Ishikawa (cell line): ENCODE measurements around the gene PURB.

Source experiments
- CEBPB ChIP-seq: IDR thresholded peaks from 2 replicates; pipeline ENCODE4 v1.6.1; 2012
- CREB1 ChIP-seq: IDR thresholded peaks from 2 replicates; pipeline ENCODE4 v1.6.1; 2012; ENCODE audit warnings: low read depth
- EGR1 ChIP-seq: IDR thresholded peaks from 2 replicates; pipeline ENCODE4 v1.6.1; 2012
- EP300 ChIP-seq: IDR thresholded peaks from 2 replicates; pipeline ENCODE4 v1.6.1; 2012; ENCODE audit warnings: borderline replicate concordance
- FOXM1 ChIP-seq: IDR thresholded peaks from 2 replicates; pipeline ENCODE4 v1.6.1; 2012; ENCODE audit warnings: low read depth, borderline replicate concordance
- NFIC ChIP-seq: IDR thresholded peaks from 2 replicates; pipeline ENCODE4 v1.6.1; 2012
- RAD21 ChIP-seq: IDR thresholded peaks from 2 replicates; pipeline ENCODE4 v1.6.1; 2012; ENCODE audit warnings: low read depth
- TAF1 ChIP-seq: IDR thresholded peaks from 2 replicates; pipeline ENCODE4 v1.6.1; 2012; ENCODE audit warnings: low read depth, mild to moderate bottlenecking
- TCF12 ChIP-seq: IDR thresholded peaks from 2 replicates; pipeline ENCODE4 v1.6.1; 2012; ENCODE audit warnings: low read depth
- TEAD4 ChIP-seq: IDR thresholded peaks from 2 replicates; pipeline ENCODE4 v1.6.1; 2012
- YY1 ChIP-seq: IDR thresholded peaks from 2 replicates; pipeline ENCODE4 v1.6.1; 2012; ENCODE audit warnings: low read depth
- TF ChIP-seq, protein P1 (sequence below): IDR thresholded peaks from 2 replicates; pipeline ENCODE4 v1.6.1; 2012; ENCODE audit warnings: low read depth, mild to moderate bottlenecking
- TF ChIP-seq, protein P2 (sequence below): IDR thresholded peaks from 2 replicates; pipeline ENCODE4 v1.6.1; 2012
- TF ChIP-seq, protein P3 (sequence below): IDR thresholded peaks from 2 replicates; pipeline ENCODE4 v1.6.1; 2012

The PURB gene

DNA sequence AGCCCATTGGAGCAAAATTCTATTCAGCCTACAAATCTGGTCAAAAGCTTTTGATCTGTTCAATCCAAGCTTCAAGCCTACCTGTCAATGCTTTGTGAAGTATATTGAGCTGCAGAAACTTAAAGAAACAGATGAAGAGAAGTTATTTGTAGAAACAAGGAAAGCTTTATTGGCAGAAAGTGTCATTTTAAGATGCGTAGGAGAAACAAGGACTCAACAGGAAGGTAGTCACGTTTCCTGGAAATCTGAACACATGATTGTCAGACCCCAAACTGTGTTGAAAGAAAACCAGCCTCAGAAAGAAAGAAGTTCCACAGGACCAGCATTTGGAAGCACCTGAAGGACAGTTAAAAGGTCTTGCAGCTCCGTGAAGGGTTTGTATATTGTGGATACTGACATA lies 34.8 kb upstream of the PURB start:
- TF ChIP-seq, protein P1, sequence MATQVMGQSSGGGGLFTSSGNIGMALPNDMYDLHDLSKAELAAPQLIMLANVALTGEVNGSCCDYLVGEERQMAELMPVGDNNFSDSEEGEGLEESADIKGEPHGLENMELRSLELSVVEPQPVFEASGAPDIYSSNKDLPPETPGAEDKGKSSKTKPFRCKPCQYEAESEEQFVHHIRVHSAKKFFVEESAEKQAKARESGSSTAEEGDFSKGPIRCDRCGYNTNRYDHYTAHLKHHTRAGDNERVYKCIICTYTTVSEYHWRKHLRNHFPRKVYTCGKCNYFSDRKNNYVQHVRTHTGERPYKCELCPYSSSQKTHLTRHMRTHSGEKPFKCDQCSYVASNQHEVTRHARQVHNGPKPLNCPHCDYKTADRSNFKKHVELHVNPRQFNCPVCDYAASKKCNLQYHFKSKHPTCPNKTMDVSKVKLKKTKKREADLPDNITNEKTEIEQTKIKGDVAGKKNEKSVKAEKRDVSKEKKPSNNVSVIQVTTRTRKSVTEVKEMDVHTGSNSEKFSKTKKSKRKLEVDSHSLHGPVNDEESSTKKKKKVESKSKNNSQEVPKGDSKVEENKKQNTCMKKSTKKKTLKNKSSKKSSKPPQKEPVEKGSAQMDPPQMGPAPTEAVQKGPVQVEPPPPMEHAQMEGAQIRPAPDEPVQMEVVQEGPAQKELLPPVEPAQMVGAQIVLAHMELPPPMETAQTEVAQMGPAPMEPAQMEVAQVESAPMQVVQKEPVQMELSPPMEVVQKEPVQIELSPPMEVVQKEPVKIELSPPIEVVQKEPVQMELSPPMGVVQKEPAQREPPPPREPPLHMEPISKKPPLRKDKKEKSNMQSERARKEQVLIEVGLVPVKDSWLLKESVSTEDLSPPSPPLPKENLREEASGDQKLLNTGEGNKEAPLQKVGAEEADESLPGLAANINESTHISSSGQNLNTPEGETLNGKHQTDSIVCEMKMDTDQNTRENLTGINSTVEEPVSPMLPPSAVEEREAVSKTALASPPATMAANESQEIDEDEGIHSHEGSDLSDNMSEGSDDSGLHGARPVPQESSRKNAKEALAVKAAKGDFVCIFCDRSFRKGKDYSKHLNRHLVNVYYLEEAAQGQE = no peak
- TF ChIP-seq TCF12 (no peak), TEAD4 (no peak), FOXM1 (no peak)
- TF ChIP-seq, protein P2, sequence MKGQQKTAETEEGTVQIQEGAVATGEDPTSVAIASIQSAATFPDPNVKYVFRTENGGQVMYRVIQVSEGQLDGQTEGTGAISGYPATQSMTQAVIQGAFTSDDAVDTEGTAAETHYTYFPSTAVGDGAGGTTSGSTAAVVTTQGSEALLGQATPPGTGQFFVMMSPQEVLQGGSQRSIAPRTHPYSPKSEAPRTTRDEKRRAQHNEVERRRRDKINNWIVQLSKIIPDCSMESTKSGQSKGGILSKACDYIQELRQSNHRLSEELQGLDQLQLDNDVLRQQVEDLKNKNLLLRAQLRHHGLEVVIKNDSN = no peak
- TF ChIP-seq, protein P3, sequence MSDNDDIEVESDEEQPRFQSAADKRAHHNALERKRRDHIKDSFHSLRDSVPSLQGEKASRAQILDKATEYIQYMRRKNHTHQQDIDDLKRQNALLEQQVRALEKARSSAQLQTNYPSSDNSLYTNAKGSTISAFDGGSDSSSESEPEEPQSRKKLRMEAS = no peak

DNA sequence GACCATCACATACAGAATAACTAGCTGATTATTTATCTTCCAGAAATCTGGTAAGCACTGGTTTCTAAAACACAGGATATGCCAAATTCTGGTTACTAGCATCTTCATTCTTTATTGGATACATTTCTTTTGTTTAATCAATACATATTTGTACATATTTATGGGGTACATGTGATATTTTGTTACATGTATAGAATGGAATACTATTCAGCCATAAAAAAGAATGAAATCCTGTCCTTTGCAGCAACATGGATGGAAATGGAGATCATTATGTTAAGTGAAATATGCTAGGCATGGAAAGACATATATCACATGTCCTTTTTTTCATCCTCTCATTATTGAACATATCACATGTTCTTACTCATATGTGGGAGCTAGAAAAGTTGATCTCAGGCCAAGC lies 32.7 kb upstream of the PURB start:
- TF ChIP-seq, protein P3 = no peak
- TF ChIP-seq NFIC = no peak
- no peak for TF ChIP-seq YY1
- no peak for TF ChIP-seq CEBPB
- TF ChIP-seq, protein P2 = no peak
- TF ChIP-seq TAF1 = no peak

DNA sequence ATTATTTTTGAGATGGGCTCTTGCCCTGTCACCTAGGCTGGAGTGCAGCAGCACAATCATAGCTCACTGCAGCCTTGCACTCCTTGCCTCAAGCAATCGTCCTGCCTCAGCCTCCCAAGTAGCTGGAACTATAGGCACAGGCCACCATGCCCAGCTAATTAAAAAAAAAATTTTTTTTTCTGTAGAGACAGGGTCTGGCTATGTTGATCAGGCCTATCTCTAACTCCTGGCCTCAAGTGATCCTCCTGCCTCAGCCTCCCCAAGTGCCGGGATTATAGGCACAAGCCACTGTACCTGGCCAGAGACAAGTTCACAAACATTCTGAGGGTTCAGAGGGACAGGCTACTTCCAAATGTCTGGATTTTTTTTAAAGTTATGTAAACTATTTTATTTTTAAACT lies 32.1 kb upstream of the PURB start:
- TF ChIP-seq RAD21 (no peak), YY1 (no peak)
- TF ChIP-seq, protein P3 = no peak
- TF ChIP-seq, protein P2 = no peak

DNA sequence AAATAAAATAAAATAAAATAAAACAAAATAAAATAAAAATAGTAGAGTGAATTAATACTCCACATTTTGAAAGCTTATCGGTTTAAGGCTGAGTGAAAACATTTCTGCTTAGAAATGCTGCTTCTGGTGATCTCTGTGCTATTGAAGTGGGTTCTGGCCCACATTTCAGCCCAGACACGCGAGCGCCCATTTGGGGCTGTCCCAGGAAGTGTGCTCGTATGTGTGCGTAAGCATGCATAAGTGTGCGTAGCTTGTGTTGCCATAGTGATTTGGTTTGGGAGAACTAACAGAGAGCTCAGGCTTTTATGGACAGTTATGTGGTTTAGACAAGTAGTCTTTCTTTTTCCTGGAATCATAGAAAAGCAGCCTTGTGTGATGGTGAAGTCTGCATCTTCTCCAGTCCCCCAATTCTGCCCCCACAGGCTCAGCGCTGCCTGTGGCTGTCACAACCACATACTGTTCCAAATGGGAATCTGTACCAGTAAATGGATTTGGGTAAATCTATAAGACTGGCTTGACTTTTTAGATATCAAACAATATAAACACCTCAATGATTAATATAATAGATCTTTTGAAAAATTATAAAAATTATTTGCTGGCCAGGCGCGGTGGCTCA lies 29.8 kb upstream of the PURB start:
- TF ChIP-seq TCF12 (no peak), EP300 (no peak), FOXM1 (no peak), CEBPB (no peak), EGR1 (no peak), TEAD4 (no peak), RAD21 (no peak), CREB1 (no peak), TAF1 (no peak), YY1 (no peak)
- TF ChIP-seq, protein P3 = no peak
- TF ChIP-seq, protein P2 = no peak
- TF ChIP-seq, protein P1 = no peak

DNA sequence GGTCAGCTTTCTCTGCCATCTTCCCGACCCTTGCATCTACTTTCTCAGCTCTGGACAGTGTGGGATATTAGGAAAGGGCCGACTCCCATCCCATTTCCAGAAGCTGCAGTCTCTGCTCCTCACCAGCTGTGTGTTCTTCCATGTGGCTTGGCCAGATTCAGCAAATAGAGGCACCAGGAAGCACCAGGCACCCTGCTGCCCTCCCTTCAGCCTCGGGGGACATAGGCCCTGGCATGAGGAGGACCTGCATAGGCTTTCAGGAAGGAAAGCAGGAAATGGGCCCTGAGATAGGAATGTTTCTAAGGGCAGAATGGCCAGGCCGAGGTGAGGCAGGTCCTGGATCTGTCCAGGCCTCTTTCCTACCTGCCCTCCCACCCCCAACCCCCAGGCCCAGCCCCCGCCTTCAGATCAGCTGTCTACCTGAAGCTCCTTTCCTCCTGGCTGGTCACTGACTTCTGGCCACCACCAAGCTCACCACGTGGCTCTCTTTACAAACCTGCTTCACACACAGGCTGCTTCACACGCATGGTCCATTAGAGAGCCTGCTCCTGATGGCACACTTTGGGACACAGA lies 27.5 kb upstream of the PURB start:
- TF ChIP-seq, protein P3 = peak; percentile 91
- TF ChIP-seq, protein P2 = peak; percentile 68
- TF ChIP-seq TEAD4 = no peak
